ENCODE data around the gene G6PC1. TPM values are rescaled to one million over a fixed set of nuclear protein-coding genes. Genes with fewer than 3 reads are reported as not detected.

The G6PC1 gene
- total RNA-seq, 1 experiment from 2014 or later = 0.08 TPM

- ATAC-seq (no peak), DNase-seq (ENCODE audit: low read depth, low spot score) (no peak)
- CTCF ChIA-PET = no interaction called here
- in situ Hi-C loops (cut with HindIII; ENCODE audit: low pct_unique_long_range_greater_than_20kb, low sequenced_read_pairs) (no loop called here), intact Hi-C loops (cut with micrococcal nuclease; ENCODE audit: unreplicated experiment) (no loop called here)
- Histone ChIP-seq H3K4me3 (ENCODE audit: low read depth in 2 of 2, low read length in 2 of 2) (no peak overlapping the region), H3K27me3 (ENCODE audit: control insufficient read depth, insufficient read depth, low read length) (no peaks in the 10 kb centered on the region), H3K27ac (ENCODE audit: low read length) (no peak overlapping the region), H3K36me3 (ENCODE audit: control insufficient read depth, insufficient read depth, low read length) (no peaks in the 10 kb centered on the region), H3K4me1 (ENCODE audit: control insufficient read depth, insufficient read depth, low read length) (no peaks in the 10 kb centered on the region), H3K9me3 (ENCODE audit: control insufficient read depth, insufficient read depth, low read depth, low read length) (no peaks in the 10 kb centered on the region)
- POLR2A ChIA-PET = no interaction called here
- no TSS peak for BruUV-seq (replicated peaks)
- TF ChIP-seq REST (IDR thresholded peaks at IDR 0.05; ENCODE audit: insufficient read depth in 1 of 2, low read depth in 2 of 2, low read length in 1 of 2) (no peak), SIN3A (IDR thresholded peaks at IDR 0.05; ENCODE audit: borderline replicate concordance, insufficient read depth, low read depth, low read length) (no peak), TCF7L2 (IDR thresholded peaks at IDR 0.05; ENCODE audit: low read depth, low read length) (no peak), CTCF (IDR thresholded peaks at IDR 0.05) (no peak), POLR2AphosphoS5 (IDR thresholded peaks at IDR 0.05; ENCODE audit: low read depth, low read length) (no peak)
Measured at GRCh38 chr17:42878123-42878880, 22.3 kb upstream of the G6PC1 start.

- no peaks in the 10 kb centered on the region for H3K4me1 ChIP-seq (ENCODE audit: control insufficient read depth, insufficient read depth, low read length)
- no peaks in the 10 kb centered on the region for H3K27me3 ChIP-seq (ENCODE audit: control insufficient read depth, insufficient read depth, low read length)
- no peak overlapping the region for H3K27ac ChIP-seq (ENCODE audit: low read length)
- ATAC-seq (no peak), DNase-seq (ENCODE audit: low read depth, low spot score) (no peak)
- ChIA-PET POLR2A (interaction anchor here (0.7 kb wide), 1 partner anchor 85 kb away, joined by 3 read pairs; the partner anchor contains the start of gene AARSD1), CTCF (no interaction called here)
- TF ChIP-seq REST (IDR thresholded peaks at IDR 0.05; ENCODE audit: insufficient read depth in 1 of 2, low read depth in 2 of 2, low read length in 1 of 2) (no peak), SIN3A (IDR thresholded peaks at IDR 0.05; ENCODE audit: borderline replicate concordance, insufficient read depth, low read depth, low read length) (no peak), TCF7L2 (IDR thresholded peaks at IDR 0.05; ENCODE audit: low read depth, low read length) (no peak), CTCF (IDR thresholded peaks at IDR 0.05) (no peak), POLR2AphosphoS5 (IDR thresholded peaks at IDR 0.05; ENCODE audit: low read depth, low read length) (no peak)
- in situ Hi-C loops (cut with HindIII; ENCODE audit: low pct_unique_long_range_greater_than_20kb, low sequenced_read_pairs) = no loop called here
- no peaks in the 10 kb centered on the region for H3K9me3 ChIP-seq (ENCODE audit: control insufficient read depth, insufficient read depth, low read depth, low read length)
- BruUV-seq (replicated peaks) = no TSS peak
- intact Hi-C loops (cut with micrococcal nuclease; ENCODE audit: unreplicated experiment) = no loop called here
- no peaks in the 10 kb centered on the region for H3K36me3 ChIP-seq (ENCODE audit: control insufficient read depth, insufficient read depth, low read length)
- H3K4me3 ChIP-seq (ENCODE audit: low read depth in 2 of 2, low read length in 2 of 2) = no peak overlapping the region
Measured at GRCh38 chr17:42878924-42879595, 21.5 kb upstream of the G6PC1 start.

Measured in Panc1 (cell line).